CD14-positive monocyte (primary cell): ENCODE measurements around the gene SNRPA1. TPM values are rescaled to one million over a fixed set of nuclear protein-coding genes. Genes with fewer than 3 reads are reported as not detected.

Experiments used
- DNase-seq, 3 donors: peaks; one replicate each; pipeline ENCODE4 v3.0.0-alpha.2; 2011 to 2022
- H2AFZ ChIP-seq: 2 replicates; pipeline ENCODE4 v1.6.0; 2012; ENCODE audit warnings: mild to moderate bottlenecking, low read depth, low read length, inconsistent platforms; ENCODE audit not compliant: insufficient read depth, poor library complexity, severe bottlenecking
- H3K27ac ChIP-seq, 2 donors: 1 replicate in 1 of 2; 2 replicates in 1 of 2; pipeline ENCODE4 v1.5.1; 2012 to 2013; ENCODE audit warnings: low read length in 2 of 2, control low read depth in 1 of 2, inconsistent platforms in 1 of 2, low read depth in 1 of 2, mild to moderate bottlenecking in 1 of 2
- H3K27me3 ChIP-seq, 2 donors: one replicate each; pipeline versions ENCODE4 v1.6.0 to v1.6.1; 2011 to 2013; ENCODE audit warnings: low read length in 2 of 2; ENCODE audit not compliant: control insufficient read depth in 2 of 2, insufficient read depth in 2 of 2
- H3K36me3 ChIP-seq, 2 donors: replicated peaks in 1 of 2; 1 replicate in 1 of 2; 2 replicates in 1 of 2; pipeline versions ENCODE4 v1.5.1 to v1.6.1; 2012 to 2013; ENCODE audit warnings: low read length in 2 of 2, control low read depth in 1 of 2, inconsistent platforms in 1 of 2, mild to moderate bottlenecking in 1 of 2; ENCODE audit not compliant: insufficient read depth in 2 of 2, control insufficient read depth in 1 of 2
- H3K4me1 ChIP-seq, 2 donors: 1 replicate in 1 of 2; 2 replicates in 1 of 2; pipeline versions ENCODE4 v1.5.1 to v1.6.1; 2012 to 2013; ENCODE audit warnings: low read length in 2 of 2, control low read depth in 1 of 2, inconsistent platforms in 1 of 2, mild to moderate bottlenecking in 1 of 2, moderate library complexity in 1 of 2; ENCODE audit not compliant: insufficient read depth in 2 of 2, control insufficient read depth in 1 of 2
- H3K4me2 ChIP-seq: replicated peaks from 2 replicates; pipeline ENCODE3; 2012; ENCODE audit warnings: low read length, moderate library complexity, mild to moderate bottlenecking; ENCODE audit not compliant: poor library complexity, severe bottlenecking; ENCODE audit errors: extremely low read depth
- H3K4me3 ChIP-seq, 3 experiments: fragments of 200-600 bp in 1 of 3; sonication (generic) in 1 of 3; replicated peaks in 1 of 3; 1 replicate in 2 of 3; 2 replicates in 1 of 3; pipeline ENCODE4 v1.5.1; 2011 to 2013; ENCODE audit warnings: low read length in 3 of 3, mild to moderate bottlenecking in 3 of 3, control low read depth in 2 of 3, low read depth in 2 of 3, inconsistent platforms in 1 of 3, moderate library complexity in 1 of 3
- H3K79me2 ChIP-seq: 2 replicates; pipeline ENCODE4 v1.6.0; 2012; ENCODE audit warnings: mild to moderate bottlenecking, control low read depth, inconsistent platforms, low read length, moderate library complexity; ENCODE audit not compliant: insufficient read depth
- H3K9ac ChIP-seq: 2 replicates; pipeline ENCODE4 v1.6.0; 2017; ENCODE audit warnings: low read length, mild to moderate bottlenecking; ENCODE audit not compliant: insufficient read depth, poor library complexity, severe bottlenecking
- H3K9me3 ChIP-seq, 2 donors: replicated peaks in 1 of 2; 1 replicate in 1 of 2; 2 replicates in 1 of 2; pipeline versions ENCODE4 v1.5.1 to v1.6.1; 2012 to 2013; ENCODE audit warnings: low read length in 2 of 2, control low read depth in 1 of 2; ENCODE audit not compliant: control insufficient read depth in 1 of 2, insufficient read depth in 1 of 2
- H4K20me1 ChIP-seq: 2 replicates; pipeline ENCODE4 v1.6.0; 2012; ENCODE audit warnings: mild to moderate bottlenecking, low read length, control low read depth, moderate library complexity; ENCODE audit not compliant: insufficient read depth
- H3K27ac Mint-ChIP-seq, 7 donors: one replicate each; pipeline ENCODE4 v1.8.0; 2020; ENCODE audit warnings: mild to moderate bottlenecking in 7 of 7, mixed read lengths in 7 of 7, moderate library complexity in 6 of 7, inconsistent platforms in 2 of 7
- H3K27me3 Mint-ChIP-seq, 3 donors: one replicate each; pipeline ENCODE4 v1.8.0; 2021 to 2022; ENCODE audit warnings: low read depth in 3 of 3, mild to moderate bottlenecking in 3 of 3, mixed read lengths in 3 of 3, moderate library complexity in 3 of 3, inconsistent platforms in 1 of 3
- H3K36me3 Mint-ChIP-seq, 2 donors: one replicate each; pipeline ENCODE4 v1.8.0; 2020; ENCODE audit warnings: mixed read lengths in 2 of 2, inconsistent platforms in 1 of 2, mild to moderate bottlenecking in 1 of 2
- H3K4me1 Mint-ChIP-seq: one replicate; pipeline ENCODE4 v1.8.0; 2020; ENCODE audit warnings: mild to moderate bottlenecking, mixed read lengths
- H3K4me3 Mint-ChIP-seq, 2 donors: one replicate each; pipeline ENCODE4 v1.8.0; 2020; ENCODE audit warnings: mild to moderate bottlenecking in 2 of 2, mixed read lengths in 2 of 2, moderate library complexity in 1 of 2
- H3K9me3 Mint-ChIP-seq, 7 donors: one replicate each; pipeline ENCODE4 v1.8.0; 2020 to 2022; ENCODE audit warnings: mixed read lengths in 7 of 7, mild to moderate bottlenecking in 6 of 7, moderate library complexity in 6 of 7, inconsistent platforms in 2 of 7
- WGBS: methylation state at CpG from one replicate; pipeline ENCODE4 v1.1.5; 2013; ENCODE audit warnings: missing lambda C conversion rate; ENCODE audit not compliant: insufficient coverage; 5-methylcytosine and 5-hydroxymethylcytosine counted together
- intact Hi-C, 2 donors: fragments of 100-400 bp; cut with micrococcal nuclease; formaldehyde crosslinking; loops; one replicate each; pipeline versions ENCODE4 v1.15.0 to v1.15.1; 2023
- polyA plus RNA-seq, 3 donors: library from polyadenylated mRNA; depleted of rRNA in 1 of 3; unstranded in 2 of 3; stranded (reverse) in 1 of 3; fragments of 300-500 nt in 2 of 3; fragments of >200 nt in 1 of 3; fragmentation: Illumina TruSeq in 2 of 3; gene quantifications; 1 replicate in 2 of 3; 2 replicates in 1 of 3; pipeline ENCODE4 v1.2.3, GENCODE V29; 2012 to 2021
- TF ChIP-seq, protein P1 (sequence below): fragments of 200-600 bp; IDR thresholded peaks from one replicate; pipeline ENCODE4 v1.8.0; 2022; ENCODE audit warnings: antibody characterized with exemption, mild to moderate bottlenecking

The SNRPA1 gene
- polyA plus RNA-seq, 3 donors: 23.8 to 65.5 (median 35.4) TPM

- no peak overlapping the region for H3K27ac Mint-ChIP-seq
- no peaks in the 10 kb centered on the region for H3K9me3 ChIP-seq
These were observed 21.5 kb upstream of the SNRPA1 start for GRCh38 chr15:101316529-101316928.

GRCh38 chr15:101315736-101316135, 20.7 kb upstream of the SNRPA1 start:
- Histone ChIP-seq H2AFZ (no peak overlapping the region), H3K4me1 (peaks cover 7% of the 10 kb centered on the region in 2 donors), H3K4me3 (no peak overlapping the region), H4K20me1 (no peaks in the 10 kb centered on the region), H3K9me3 (no peaks in the 10 kb centered on the region), H3K27me3 (peaks cover 0 to 12% of the 10 kb centered on the region in 2 donors), H3K79me2 (no peaks in the 10 kb centered on the region), H3K27ac (no peak overlapping the region), H3K36me3 (no peaks in the 10 kb centered on the region), H3K9ac (no peak overlapping the region), H3K4me2 (no peak overlapping the region)
- peak overlapping the region in 1 of 7 donors; percentile 13 for H3K27ac Mint-ChIP-seq
- intact Hi-C loops: no loop called here
- whole genome bisulfite sequencing: 97% methylated on average over 8 of the region's 10 CpGs
- TF ChIP-seq, protein P1, sequence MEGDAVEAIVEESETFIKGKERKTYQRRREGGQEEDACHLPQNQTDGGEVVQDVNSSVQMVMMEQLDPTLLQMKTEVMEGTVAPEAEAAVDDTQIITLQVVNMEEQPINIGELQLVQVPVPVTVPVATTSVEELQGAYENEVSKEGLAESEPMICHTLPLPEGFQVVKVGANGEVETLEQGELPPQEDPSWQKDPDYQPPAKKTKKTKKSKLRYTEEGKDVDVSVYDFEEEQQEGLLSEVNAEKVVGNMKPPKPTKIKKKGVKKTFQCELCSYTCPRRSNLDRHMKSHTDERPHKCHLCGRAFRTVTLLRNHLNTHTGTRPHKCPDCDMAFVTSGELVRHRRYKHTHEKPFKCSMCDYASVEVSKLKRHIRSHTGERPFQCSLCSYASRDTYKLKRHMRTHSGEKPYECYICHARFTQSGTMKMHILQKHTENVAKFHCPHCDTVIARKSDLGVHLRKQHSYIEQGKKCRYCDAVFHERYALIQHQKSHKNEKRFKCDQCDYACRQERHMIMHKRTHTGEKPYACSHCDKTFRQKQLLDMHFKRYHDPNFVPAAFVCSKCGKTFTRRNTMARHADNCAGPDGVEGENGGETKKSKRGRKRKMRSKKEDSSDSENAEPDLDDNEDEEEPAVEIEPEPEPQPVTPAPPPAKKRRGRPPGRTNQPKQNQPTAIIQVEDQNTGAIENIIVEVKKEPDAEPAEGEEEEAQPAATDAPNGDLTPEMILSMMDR: no peak
- peaks cover 7% of the 10 kb centered on the region for H3K4me1 Mint-ChIP-seq
- H3K9me3 Mint-ChIP-seq: peaks cover 0 to 2% (median 0%) of the 10 kb centered on the region in 7 donors
- H3K4me3 Mint-ChIP-seq: no peak overlapping the region
- no peak for DNase-seq
- H3K36me3 Mint-ChIP-seq: no peaks in the 10 kb centered on the region
- peaks cover 21 to 31% (median 22%) of the 10 kb centered on the region in 3 donors for H3K27me3 Mint-ChIP-seq

More at GRCh38 chr15:101316529-101316928, 21.5 kb upstream of the SNRPA1 start:
- Histone ChIP-seq H3K4me2 (no peak overlapping the region), H3K4me3 (no peak overlapping the region), H3K36me3 (no peaks in the 10 kb centered on the region), H3K79me2 (no peaks in the 10 kb centered on the region), H3K27ac (no peak overlapping the region), H3K9ac (no peak overlapping the region), H3K27me3 (peaks cover 0 to 14% of the 10 kb centered on the region in 2 donors), H2AFZ (no peak overlapping the region), H3K4me1 (peaks cover 11 to 12% of the 10 kb centered on the region in 2 donors), H4K20me1 (no peaks in the 10 kb centered on the region)
- TF ChIP-seq, protein P1: no peak
- Mint-ChIP-seq H3K9me3 (peaks cover 0 to 5% (median 2%) of the 10 kb centered on the region in 7 donors), H3K27me3 (peaks cover 22 to 37% (median 23%) of the 10 kb centered on the region in 3 donors), H3K4me3 (peak overlapping the region in 1 of 2 donors; percentile 13), H3K36me3 (peaks cover 0 to 2% of the 10 kb centered on the region in 2 donors), H3K4me1 (peaks cover 15% of the 10 kb centered on the region)
- intact Hi-C loops: no loop called here
- DNase-seq: no peak
- WGBS: 94% methylated on average over 5 of the region's 5 CpGs
